Mucosa of gallbladder (tissue), 1 donor: ENCODE measurements around the gene ARHGAP24. TPM values are rescaled to one million over a fixed set of nuclear protein-coding genes. Genes with fewer than 3 reads are reported as not detected.

Experiments used
- DNase-seq: peaks from one replicate; pipeline ENCODE4 v3.0.0-alpha.2; 2020; ENCODE audit warnings: low spot score
- total RNA-seq: library from RNA; stranded (reverse); gene quantifications from one replicate; pipeline ENCODE4 v1.2.1, GENCODE V29; 2021
- donor health status: DM: no; HTN: no; CAD: no.

The ARHGAP24 gene
- total RNA-seq, 1 donor from 2014 or later = 13.6 TPM

- DNase-seq = no peak
Observed at GRCh38 chr4:85777908-85778631, 303.1 kb downstream of the ARHGAP24 start.

GRCh38 chr4:85778632-85779131 is 303.7 kb downstream of the ARHGAP24 start:
- DNase-seq = no peak

- no peak for DNase-seq
Observed at GRCh38 chr4:85779165-85779564, 304.2 kb downstream of the ARHGAP24 start.

GRCh38 chr4:85780664-85781063 is 305.7 kb downstream of the ARHGAP24 start:
- DNase-seq = no peak

GRCh38 chr4:85783483-85783882 is 308.5 kb downstream of the ARHGAP24 start:
- no peak for DNase-seq

GRCh38 chr4:85783900-85784299 is 308.9 kb downstream of the ARHGAP24 start:
- DNase-seq = no peak

GRCh38 chr4:85784348-85784747 is 309.4 kb downstream of the ARHGAP24 start:
- no peak for DNase-seq

GRCh38 chr4:85784947-85785346 is 310.0 kb downstream of the ARHGAP24 start:
- no peak for DNase-seq

GRCh38 chr4:85787133-85787532 is 312.2 kb downstream of the ARHGAP24 start:
- no peak for DNase-seq

- no peak for DNase-seq
Observed at GRCh38 chr4:85788604-85789003, 313.7 kb downstream of the ARHGAP24 start.

GRCh38 chr4:85789241-85789640 is 314.3 kb downstream of the ARHGAP24 start:
- DNase-seq = no peak

GRCh38 chr4:85790582-85790981 is 315.6 kb downstream of the ARHGAP24 start:
- DNase-seq = no peak

GRCh38 chr4:85792376-85793232 is 317.7 kb downstream of the ARHGAP24 start:
- no peak for DNase-seq

GRCh38 chr4:85793233-85793585 is 318.3 kb downstream of the ARHGAP24 start:
- DNase-seq = no peak

GRCh38 chr4:85798012-85798770 is 323.2 kb downstream of the ARHGAP24 start:
- DNase-seq = no peak

- peak; percentile 28 for DNase-seq
Observed at GRCh38 chr4:85803856-85804255, 328.9 kb downstream of the ARHGAP24 start.

GRCh38 chr4:85805891-85806290 is 330.9 kb downstream of the ARHGAP24 start:
- no peak for DNase-seq

GRCh38 chr4:85806334-85806733 is 331.4 kb downstream of the ARHGAP24 start:
- DNase-seq = no peak

- DNase-seq = no peak
Observed at GRCh38 chr4:85807247-85807950, 332.4 kb downstream of the ARHGAP24 start.

GRCh38 chr4:85808104-85808503 is 333.2 kb downstream of the ARHGAP24 start:
- no peak for DNase-seq

GRCh38 chr4:85808864-85809263 is 333.9 kb downstream of the ARHGAP24 start:
- DNase-seq = no peak

GRCh38 chr4:85812776-85813175 is 337.8 kb downstream of the ARHGAP24 start:
- no peak for DNase-seq
